ENCODE results near the gene HAGHL. TPM values are rescaled to one million over a fixed set of nuclear protein-coding genes. Genes with fewer than 3 reads are reported as not detected.

HAGHL gene
- total RNA-seq, 2 donors from 2014 or later = 6.4 to 8.1 TPM

GRCh38 chr16:764184-764750, 37.4 kb downstream of the HAGHL start:
- TF ChIP-seq, protein P1, sequence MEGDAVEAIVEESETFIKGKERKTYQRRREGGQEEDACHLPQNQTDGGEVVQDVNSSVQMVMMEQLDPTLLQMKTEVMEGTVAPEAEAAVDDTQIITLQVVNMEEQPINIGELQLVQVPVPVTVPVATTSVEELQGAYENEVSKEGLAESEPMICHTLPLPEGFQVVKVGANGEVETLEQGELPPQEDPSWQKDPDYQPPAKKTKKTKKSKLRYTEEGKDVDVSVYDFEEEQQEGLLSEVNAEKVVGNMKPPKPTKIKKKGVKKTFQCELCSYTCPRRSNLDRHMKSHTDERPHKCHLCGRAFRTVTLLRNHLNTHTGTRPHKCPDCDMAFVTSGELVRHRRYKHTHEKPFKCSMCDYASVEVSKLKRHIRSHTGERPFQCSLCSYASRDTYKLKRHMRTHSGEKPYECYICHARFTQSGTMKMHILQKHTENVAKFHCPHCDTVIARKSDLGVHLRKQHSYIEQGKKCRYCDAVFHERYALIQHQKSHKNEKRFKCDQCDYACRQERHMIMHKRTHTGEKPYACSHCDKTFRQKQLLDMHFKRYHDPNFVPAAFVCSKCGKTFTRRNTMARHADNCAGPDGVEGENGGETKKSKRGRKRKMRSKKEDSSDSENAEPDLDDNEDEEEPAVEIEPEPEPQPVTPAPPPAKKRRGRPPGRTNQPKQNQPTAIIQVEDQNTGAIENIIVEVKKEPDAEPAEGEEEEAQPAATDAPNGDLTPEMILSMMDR (IDR thresholded peaks at IDR 0.05) = no peak
- no peaks in the 10 kb centered on the region for H3K4me1 ChIP-seq (ENCODE audit: control insufficient read depth in 1 of 2, low read depth in 2 of 2)
- H3K9me3 ChIP-seq = no peaks in the 10 kb centered on the region
- H3K27me3 ChIP-seq (replicated peaks; ENCODE audit: insufficient read depth) = no peaks in the 10 kb centered on the region
- H3K4me3 ChIP-seq = no peak overlapping the region
- DNase-seq (ENCODE audit: low spot score) (no peak), ATAC-seq (ENCODE audit: insufficient number of reproducible peaks, low FRiP score, low read depth) (no peak)
- H3K27ac ChIP-seq = no peak overlapping the region
- no peaks in the 10 kb centered on the region for H3K36me3 ChIP-seq

DNA sequence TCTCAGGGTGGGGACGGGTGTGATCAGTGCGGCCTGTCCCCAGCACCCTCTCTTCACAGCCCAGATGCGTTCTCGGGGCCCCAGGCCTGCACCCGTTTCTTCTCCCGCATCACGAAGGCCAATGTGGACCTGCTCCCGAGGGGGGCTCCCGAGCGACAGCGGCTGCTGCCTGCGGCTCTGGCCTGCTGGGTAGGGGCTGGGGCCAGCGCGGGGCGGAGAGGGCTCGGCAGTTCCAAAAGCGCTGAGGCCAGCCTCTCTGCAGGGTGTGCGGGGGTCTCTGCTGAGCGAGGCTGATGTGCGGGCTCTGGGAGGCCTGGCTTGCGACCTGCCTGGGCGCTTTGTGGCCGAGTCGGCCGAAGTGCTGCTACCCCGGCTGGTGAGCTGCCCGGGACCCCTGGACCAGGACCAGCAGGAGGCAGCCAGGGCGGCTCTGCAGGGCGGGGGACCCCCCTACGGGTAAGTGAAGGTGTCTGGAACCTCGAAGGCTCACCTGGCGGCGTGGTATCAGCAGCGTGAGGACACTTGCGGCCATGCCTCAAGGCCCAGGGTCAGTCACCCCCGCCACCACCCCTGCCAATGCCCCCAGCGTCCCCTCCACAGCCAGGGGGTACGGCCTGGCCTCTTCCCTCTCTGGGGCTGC, 38.1 kb downstream of the HAGHL start:
- H3K9me3 ChIP-seq = no peaks in the 10 kb centered on the region
- DNase-seq (ENCODE audit: low spot score) = no peak
- no peaks in the 10 kb centered on the region for H3K4me1 ChIP-seq (ENCODE audit: control insufficient read depth in 1 of 2, low read depth in 2 of 2)
- no peak for ATAC-seq (ENCODE audit: insufficient number of reproducible peaks, low FRiP score, low read depth)
- no peaks in the 10 kb centered on the region for H3K27me3 ChIP-seq (replicated peaks; ENCODE audit: insufficient read depth)
- H3K4me3 ChIP-seq = no peak overlapping the region
- H3K36me3 ChIP-seq = no peaks in the 10 kb centered on the region
- TF ChIP-seq, protein P1 (IDR thresholded peaks at IDR 0.05) = no peak
- H3K27ac ChIP-seq = no peak overlapping the region

DNA sequence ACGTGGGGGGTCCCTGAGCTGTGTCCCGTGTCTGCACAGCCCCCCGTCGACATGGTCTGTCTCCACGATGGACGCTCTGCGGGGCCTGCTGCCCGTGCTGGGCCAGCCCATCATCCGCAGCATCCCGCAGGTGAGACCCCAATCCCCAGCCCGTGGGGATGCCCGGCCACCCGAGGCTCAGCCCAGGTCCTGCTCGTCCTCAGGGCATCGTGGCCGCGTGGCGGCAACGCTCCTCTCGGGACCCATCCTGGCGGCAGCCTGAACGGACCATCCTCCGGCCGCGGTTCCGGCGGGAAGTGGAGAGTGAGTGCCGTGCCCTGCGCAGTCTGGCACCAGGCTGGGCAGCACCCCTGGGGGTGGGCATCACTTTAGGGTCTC, 38.6 kb downstream of the HAGHL start:
- Histone ChIP-seq H3K4me1 (ENCODE audit: control insufficient read depth in 1 of 2, low read depth in 2 of 2) (no peaks in the 10 kb centered on the region), H3K9me3 (no peaks in the 10 kb centered on the region), H3K4me3 (no peak overlapping the region), H3K27ac (no peak overlapping the region), H3K27me3 (replicated peaks; ENCODE audit: insufficient read depth) (no peaks in the 10 kb centered on the region), H3K36me3 (no peaks in the 10 kb centered on the region)
- TF ChIP-seq, protein P1 (IDR thresholded peaks at IDR 0.05) = no peak
- ATAC-seq (ENCODE audit: insufficient number of reproducible peaks, low FRiP score, low read depth) (no peak), DNase-seq (ENCODE audit: low spot score) (no peak)

GRCh38 chr16:766008-766819, 39.3 kb downstream of the HAGHL start:
- DNase-seq (ENCODE audit: low spot score) (no peak), ATAC-seq (ENCODE audit: insufficient number of reproducible peaks, low FRiP score, low read depth) (no peak)
- Histone ChIP-seq H3K27ac (no peak overlapping the region), H3K36me3 (no peaks in the 10 kb centered on the region), H3K9me3 (no peaks in the 10 kb centered on the region), H3K27me3 (replicated peaks; ENCODE audit: insufficient read depth) (no peaks in the 10 kb centered on the region), H3K4me1 (ENCODE audit: control insufficient read depth in 1 of 2, low read depth in 2 of 2) (no peaks in the 10 kb centered on the region), H3K4me3 (no peak overlapping the region)
- TF ChIP-seq, protein P1 (IDR thresholded peaks at IDR 0.05) = no peak

All from thoracic aorta (tissue), 2 donors.